Stimulated activated CD8-positive, alpha-beta memory T cell treated with anti-CD3 and anti-CD28 coated beads, Interleukin-12 subunit alpha, Interleukin-12 subunit beta, amount 100 ng/mL, for 24 hours (primary cell): ENCODE results near the gene ZNF541.

Experiments
- DNase-seq: peaks from one replicate; pipeline ENCODE4 v3.0.0-alpha.2; 2020; ENCODE audit errors: extremely low read depth

The ZNF541 gene, protein sequence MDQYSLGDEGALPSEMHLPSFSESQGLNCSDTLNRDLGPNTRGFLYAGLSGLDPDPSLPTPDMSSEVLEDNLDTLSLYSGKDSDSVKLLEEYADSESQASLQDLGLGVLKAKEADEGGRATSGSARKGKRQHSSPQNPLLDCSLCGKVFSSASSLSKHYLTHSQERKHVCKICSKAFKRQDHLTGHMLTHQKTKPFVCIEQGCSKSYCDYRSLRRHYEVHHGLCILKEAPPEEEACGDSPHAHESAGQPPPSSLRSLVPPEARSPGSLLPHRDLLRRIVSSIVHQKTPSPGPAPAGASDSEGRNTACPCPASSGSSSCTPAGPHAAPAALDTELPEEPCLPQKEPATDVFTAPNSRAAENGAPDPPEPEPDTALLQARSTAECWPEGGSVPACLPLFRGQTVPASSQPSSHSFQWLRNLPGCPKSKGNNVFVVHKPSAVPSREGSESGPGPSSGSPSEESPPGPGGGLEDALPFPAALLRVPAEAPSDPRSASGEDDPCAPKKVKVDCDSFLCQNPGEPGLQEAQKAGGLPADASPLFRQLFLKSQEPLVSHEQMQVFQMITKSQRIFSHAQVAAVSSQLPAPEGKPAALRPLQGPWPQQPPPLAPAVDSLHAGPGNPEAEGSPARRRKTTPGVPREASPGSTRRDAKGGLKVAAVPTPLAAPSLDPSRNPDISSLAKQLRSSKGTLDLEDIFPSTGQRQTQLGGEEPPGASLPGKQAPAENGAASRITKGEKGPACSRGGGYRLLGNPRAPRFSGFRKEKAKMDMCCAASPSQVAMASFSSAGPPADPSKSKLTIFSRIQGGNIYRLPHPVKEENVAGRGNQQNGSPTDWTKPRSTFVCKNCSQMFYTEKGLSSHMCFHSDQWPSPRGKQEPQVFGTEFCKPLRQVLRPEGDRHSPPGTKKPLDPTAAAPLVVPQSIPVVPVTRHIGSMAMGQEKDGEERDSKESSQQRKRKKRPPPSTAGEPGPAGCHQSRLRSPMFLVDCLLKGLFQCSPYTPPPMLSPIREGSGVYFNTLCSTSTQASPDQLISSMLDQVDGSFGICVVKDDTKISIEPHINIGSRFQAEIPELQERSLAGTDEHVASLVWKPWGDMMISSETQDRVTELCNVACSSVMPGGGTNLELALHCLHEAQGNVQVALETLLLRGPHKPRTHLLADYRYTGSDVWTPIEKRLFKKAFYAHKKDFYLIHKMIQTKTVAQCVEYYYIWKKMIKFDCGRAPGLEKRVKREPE (N-terminal part only)

DNA sequence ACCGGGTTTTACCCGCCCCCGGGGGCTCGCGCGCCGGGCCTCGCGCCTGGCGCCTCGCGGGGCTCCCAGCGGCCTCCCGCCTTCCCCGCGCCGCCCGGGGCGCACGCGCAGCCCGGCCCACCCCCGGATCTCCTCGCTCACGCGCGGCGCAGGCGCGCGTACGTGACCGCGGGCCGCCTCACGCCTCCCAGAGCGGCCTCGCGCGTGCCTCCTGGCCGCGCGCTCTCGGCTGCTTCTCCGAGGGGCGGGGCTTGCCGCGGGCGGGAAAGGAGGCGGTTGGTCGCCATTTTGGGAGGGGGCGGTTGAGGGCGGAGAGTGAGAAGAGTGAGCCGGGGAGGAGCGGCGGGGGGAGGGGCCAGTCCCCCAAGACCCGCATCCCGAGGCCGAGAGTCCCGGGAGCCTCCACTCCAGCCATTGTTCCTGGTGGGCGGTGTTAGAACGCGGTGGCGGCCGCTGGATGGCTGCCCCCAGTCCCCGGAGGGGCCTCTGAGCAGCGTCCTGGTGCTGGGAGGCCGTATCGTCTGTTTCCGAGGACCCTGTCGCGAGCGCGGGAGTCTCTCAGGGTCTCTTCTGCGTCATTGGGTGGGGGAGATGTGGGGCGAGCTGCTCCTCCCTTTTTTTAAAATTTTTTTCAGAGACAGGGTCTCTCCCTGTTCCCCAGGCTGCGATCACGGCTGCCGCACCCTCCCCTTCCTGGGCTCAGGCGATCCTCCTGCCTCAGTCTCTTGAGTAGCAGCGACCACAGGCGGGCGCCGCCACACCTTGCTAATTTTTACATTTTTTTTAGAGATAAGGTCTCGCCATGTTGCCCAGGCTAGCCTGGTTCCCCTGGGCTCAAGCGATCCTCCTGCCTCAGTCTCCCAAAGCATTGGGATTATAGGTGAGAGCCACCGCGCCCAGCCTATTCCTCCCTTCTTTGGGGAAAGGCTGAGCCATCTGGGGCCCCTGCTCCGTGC, at the start of gene ZNF541:
Gene ZNF541, minus strand, starts transcription at position 78 of the 956 bp plus-strand sequence. CDS start 17,292 bp downstream, outside the sequence.
- DNase-seq = peak; percentile 42

DNA sequence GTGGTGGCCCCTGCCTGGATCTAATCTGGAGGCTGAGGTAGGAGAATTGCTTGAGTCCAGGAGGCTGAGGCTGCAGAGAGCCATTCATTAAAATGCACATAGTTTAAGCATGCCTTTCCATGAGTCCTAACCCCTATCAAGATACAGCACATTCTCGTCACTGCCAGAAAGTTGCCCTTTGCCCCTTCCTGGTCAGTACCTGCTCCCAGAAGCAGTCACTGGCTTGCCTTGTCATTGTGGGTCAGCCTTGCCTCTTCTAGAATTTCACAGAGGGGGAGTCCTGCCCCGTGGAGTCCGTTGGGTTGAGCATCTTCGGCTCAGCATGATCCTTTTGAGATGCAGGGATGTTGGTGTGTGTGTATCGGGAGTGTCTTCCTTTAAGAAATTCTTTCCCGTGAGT, 46.8 kb upstream of the ZNF541 start:
- DNase-seq = no peak

DNA sequence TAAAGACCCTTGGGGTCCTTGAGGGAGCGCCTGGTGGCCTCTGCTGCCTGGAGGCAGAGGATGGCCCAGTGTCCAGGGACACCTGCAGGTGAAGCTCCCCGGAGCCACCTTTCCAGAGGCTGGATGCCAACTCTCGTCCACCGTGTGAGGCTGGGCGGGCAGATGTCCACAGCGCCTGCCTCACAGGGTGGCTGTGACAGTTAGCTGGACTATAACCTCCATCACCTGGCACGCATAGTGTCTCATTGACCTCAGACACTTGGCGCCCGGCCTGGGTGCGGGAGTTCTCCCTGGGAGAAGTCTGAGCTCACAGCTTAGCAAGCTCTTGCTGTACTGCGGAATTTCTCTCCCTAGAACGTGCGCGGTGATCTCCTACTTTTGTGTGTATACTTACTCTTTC, 45.8 kb upstream of the ZNF541 start:
- DNase-seq = no peak

DNA sequence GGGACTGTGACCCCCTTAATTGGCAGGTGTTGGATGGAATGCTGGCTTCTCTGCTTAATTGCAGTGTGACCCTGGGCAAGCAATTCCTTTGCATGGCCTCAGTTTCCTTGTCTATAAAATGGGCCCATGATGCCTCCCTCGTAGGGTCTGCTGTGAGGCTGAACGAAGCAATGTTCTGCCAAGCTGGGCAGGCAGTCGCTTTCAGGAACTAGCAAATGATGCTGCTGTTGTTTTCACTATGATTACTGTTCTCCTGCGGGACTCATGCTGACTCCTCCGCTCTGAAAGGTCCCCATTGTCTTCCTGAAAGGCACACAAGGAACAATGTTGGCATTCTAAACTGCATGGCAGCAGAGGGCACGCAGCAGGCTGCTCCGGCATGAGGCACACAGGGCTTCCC, 42.8 kb upstream of the ZNF541 start:
- DNase-seq = no peak

DNA sequence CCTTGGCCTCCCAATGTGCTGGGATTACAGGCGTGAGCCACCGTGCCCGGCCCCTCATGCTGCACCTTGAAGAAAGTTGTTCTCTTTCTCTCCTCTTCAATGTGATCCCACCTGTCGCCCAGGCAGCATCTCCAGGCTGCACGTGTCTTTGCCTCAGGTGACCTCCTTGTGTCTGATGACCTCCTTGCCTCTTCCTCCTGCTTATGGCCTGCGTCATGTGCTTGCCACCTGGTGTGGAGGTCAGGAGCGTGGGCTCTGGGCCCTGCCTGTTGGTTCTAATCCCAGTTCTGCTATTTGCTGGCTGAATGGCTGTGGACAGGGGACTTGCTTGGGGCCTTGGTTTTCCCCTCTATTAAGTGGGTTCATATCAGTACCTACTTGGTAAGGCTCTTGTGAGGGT, 42.3 kb upstream of the ZNF541 start:
- no peak for DNase-seq

DNA sequence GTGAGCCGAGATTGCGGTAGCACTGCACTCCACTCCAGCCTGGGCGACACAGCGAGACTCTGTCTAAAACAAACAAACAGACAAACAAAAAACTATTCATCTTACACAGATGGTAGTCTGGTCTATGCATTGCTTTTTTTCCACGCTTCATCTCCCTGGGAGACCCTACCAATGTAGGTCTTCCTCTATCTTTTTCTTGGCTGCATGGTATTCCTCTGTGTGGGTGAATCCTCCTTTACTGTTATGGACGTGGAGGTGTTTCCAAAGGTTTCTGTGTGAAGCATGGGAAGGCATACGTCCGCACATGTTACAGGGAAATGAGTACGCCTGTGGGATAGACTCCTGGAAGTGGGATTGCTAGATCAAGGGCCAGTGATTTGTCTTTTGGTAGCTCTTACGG, 41.6 kb upstream of the ZNF541 start:
- DNase-seq = no peak

DNA sequence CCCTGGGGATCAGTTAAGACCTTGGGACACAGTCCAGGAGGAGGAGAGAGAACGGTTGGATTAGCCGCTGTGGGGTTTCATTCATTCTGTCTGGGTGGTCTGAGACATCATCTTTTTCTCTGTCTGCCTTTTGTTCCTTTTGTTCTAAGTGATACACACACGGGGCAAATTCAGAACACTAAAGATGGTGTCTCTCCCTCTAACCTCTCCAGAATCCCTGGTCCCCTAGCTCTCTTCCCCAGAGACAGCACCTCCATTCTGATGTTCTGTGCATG, 41.0 kb upstream of the ZNF541 start:
- DNase-seq = no peak

DNA sequence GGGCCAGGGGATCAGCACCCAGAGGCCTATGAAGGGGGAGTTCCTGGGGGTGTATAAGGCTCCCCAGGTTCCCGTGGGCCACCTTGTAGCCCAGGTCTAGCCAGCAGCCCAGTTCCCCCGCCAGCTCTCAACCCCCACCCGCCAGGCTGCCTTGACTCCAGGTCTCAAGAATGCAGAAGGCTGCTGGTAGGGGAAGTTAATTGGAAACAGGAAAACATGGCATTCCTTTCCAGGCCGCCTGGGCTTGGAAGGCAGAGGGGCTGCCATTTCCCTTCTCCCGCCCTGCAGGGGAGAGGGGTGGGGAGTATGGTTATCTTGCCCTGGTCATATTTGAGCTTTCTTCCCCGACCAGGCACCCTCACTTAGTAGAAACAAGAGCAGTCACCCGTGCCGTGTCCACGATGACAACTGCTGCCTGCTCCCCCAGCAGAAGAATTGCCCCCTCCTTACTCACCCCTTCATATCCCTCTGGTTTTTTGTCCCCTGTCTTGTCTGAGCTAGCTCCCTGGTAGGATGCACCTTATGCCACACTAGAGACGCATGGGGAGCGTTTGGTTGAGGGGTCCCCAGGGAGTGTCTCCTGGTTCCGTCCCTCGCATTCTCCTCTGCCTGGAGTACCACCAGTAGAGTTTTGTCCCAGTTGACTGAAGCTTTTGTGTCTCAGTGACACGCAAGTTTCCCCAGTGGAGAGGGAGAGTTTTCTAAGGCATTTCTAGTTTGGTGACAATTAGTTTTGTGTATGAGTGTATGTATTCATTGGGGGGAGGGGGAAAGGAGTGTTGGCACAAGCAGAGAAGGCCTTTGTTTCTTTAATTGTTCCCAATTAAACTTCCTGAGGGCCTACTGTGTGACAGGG, 40.4 kb upstream of the ZNF541 start:
- no peak for DNase-seq

DNA sequence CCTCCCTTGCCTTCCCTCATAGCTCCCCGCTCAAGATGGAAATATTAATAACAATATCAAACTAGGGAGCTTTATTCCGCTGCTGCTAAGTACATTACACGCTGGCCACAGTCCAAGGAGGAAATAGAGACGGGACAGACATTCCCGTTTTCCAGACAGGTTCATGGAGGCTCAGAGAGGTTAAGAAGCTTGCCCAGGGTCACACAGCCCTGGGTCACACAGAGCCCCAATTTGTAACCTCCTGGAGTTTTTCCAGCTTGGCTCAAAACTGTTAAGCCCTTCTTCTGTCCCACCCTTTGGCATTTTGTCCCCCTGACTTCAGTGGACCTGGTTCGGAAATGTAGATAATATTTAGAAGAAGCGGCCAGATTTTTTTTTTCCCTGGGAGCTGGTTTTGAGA, 38.0 kb upstream of the ZNF541 start:
- no peak for DNase-seq

DNA sequence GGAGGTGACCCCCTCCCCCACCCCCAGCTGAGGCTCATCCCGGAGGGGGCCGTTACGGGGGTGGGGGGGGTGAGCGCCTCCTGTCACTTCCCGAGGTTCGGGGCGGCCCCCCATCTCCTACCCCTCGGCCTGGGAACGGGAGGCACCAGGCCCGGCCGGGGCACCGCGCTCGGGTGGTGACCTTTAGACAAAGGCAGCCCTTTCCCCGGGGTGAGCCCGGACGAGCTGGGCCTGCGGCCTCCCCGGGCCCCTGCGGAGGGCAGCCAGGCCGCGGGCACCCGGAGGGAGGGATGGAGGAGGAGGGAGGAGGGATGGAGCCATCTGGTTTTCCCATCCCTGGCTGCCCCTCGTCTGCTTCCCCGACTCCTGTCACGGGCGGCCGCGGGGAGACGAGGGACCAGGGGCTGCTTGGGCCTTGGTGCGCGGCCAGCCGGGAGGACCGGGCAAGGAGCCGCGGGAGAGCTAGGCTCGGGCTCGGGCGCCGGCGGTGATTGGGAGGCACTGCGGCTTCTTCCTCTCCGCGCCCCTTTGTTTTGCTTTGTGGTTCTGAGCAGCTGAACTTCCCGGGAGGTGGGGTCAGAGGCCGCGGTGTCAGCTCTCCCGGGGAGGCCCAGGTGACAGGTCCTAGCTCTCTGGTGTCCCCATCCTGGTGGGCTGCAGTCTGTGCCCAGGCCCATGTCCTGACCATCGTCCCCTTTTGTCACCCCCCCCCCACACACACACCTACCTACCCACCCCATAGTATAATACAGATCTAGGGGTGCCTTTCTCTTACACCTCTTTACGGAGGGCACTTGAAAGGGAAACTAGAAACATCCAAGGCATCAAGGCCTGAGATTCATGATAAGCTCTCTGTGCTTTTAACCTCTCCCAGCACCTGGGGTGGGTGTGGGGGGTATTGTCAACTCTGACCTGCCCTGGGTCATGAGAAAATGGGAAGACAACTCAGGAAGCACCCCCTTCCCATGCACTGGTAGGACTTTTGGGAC, 37.3 kb upstream of the ZNF541 start:
- no peak for DNase-seq

DNA sequence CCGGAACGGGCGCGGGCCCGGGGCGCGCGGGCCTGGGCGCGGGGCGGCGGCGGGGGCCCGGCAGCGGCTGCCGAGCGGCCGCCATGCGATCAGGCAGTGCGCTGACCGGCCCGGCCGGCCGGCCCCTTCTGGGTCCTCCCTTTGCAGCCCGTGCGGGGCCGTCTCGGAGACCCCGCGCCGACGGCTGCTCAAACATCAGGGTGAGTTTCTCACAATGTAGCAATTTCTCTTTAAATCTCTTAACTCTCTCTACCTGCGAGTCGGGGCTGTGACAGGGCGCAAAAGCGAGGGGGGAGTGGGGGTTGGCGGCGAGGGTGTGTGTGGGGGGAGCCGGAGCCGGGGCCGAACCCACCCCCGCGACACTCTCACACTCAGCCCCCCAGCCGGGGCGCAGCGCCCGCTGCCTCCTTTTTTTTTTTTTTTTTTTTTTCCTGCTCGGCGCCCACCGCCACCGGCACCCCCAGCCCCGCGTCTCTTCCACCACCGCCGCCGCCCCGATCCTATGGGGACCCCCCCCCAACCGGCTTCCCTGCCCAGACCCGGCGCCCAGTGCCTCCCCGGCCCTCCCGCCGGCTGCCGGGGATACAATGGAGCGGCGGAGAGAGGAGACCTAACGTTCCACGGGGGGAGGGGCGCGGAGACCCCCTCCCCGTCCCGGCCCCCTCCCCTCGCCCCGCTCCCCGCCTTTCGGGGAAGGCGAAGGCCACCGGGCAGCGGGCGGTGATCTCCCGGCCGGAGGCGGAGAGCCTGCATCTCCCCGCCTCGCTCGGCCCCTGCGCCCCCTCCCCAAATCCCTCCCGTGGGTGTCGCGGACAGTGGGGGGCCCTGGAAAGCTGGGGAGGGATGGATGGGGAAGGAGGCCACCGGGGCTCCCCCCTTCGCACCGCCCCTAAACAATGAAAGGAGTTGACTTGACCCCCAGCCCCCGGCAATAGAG, 36.3 kb upstream of the ZNF541 start, which contains the start of gene BICRA:
Gene BICRA, plus strand, starts transcription at position 166 of the 937 bp plus-strand sequence. CDS start 64,441 bp downstream, outside the sequence.
- peak; percentile 58 for DNase-seq

DNA sequence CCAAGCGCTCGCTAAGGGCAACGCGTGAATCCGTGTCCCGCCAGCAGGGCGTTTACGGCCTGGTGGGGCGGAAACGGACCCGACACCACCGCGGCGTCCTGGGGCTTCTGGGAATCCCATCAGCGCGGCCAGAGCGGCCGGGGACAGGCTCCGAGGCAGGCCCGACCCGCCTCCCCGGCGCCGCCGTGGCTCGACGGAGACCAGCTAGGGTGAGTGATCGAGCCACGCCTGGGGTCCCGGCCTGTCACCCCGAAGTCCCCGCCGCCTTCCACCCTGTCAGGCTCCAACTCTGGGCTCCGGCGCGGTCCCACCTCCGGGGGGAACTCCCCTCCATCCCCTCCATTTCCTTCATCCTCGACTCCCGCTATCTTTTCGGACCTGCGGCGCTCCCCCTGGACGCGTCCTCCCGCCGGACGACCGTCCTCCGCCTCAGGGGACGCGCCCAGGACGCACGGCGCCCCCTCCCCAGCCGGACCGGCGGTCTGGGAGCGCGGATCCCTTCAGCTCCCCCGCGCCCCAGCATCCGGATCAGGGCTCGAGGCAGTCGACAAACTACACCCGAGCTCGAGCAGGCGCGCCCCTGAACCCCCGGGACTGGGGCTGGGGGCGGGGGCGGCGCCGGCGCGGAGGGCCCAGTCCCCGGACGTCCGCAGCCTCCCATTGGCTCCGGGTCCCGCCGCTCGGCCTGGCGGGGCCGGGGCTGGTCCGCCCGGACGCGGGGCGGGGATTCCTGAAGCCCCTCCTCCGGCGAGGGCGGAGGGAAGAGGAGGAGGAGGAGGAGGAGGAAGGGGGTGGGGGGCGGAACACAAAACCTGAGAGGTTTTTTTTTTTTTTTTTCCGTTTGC, 35.3 kb upstream of the ZNF541 start:
- DNase-seq = peak; percentile 82

DNA sequence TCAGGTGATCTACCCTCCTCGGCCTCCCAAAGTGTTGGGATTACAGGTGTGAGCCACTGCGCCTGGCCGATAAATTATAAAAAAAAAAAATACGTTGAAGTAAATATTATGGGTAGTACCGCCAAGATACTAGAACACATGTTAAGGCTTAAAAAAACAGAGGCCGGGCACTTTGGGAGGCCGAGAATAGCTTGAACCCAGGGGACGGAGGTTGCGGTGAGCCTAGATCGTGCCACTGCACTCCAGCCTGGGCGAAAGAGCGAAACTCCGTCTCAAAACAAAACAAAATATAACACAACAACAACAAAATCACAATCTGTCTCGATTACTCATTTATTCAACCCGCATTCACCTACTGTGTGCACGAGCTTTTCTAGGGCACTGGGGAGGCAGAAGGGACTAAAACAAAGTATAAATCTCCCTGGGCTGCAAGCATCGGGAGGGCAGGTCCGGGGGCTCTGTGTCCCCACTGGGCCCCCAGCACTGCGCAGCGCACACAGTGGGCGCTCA, 34.7 kb upstream of the ZNF541 start:
- no peak for DNase-seq

DNA sequence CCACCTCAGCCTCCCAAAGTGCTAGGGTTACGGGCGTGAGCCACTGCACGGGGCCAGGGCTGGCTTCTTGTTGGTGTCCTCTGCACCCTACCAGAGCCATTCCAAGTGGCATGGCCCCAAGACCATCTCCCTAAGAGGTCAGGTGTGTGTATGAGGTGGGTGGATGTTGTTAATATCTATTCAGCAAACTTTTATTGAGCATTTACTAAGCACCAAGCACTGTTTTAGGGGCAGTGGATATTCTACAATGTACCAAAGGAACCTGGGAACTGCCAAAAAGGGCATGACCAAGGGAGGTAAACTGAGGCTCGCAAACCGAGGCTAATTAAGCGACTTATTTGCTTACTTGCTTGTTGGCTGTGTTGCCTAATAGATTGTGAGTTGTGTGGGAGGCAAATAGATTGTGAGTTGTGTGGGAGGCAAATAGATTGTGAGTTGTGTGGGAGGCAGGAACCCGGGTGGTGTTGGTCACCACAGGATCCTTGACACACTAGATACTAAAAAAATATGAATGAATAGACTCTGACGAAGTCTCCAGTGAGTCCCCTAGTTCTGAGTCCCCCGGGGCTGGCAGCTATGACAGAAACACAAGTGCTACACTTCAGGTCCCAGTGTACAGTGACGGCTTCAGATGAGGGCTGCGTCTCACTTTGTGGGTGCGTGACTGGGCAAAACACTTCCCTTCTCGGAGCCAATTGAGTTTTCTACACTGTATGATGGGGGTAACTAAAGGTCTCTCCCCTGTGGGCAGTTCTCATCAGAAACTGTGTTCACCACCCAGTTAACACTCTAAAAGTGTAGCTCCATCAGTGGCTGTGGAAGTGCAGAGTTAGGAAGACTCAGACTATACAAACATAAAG, 31.0 kb upstream of the ZNF541 start:
- DNase-seq = no peak

DNA sequence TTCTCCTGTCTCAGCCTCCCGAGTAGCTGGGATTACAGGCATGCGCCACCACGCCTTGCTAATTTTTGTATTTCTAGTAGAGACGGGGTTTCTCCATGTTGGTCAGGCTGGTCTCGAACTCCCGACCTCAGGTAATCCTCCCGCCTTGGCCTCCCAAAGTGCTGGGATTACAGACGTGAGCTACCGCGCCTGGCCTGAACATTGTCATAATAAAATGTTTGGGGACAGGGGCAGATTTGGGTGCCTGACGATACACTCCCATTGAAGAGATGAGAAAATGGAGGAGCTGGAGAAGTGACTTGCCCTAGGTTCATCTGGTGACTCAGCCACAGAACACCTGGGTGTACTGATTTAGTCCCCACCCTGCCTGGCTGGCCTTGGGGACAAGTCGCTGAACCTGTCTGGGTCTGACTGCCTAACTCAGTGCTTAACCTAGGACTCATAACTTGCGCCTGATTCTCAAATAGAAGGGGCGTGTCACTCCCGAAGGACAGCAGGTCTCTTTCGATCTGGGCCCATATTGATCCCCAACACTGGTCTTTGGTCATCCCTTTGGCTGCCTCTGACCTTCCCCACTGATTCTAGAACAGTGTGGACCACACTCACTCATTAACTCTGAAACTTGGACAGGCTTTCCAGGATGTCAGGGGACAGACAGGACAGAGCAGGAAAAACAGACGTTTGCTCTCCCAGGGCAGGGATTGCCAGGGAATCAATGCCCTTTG, 28.4 kb upstream of the ZNF541 start:
- DNase-seq = no peak
